Jurkat, Clone E6-1 (cell line): ENCODE measurements around the gene ZNF768. TPM values are rescaled to one million over a fixed set of nuclear protein-coding genes. Genes with fewer than 3 reads are reported as not detected.
A peak's percentile ranks its signal among the peaks of the same experiment; 100 is the strongest.

Experiments used
- DNase-seq: peaks from one replicate; pipeline ENCODE4 v3.0.0-alpha.2; 2011; ENCODE audit warnings: low read depth, low spot score
- H3K4me3 ChIP-seq: 2 replicates; pipeline ENCODE4 v1.5.1; 2011; ENCODE audit warnings: mild to moderate bottlenecking, low read length, control low read depth, moderate library complexity
- polyA plus RNA-seq: library from polyadenylated mRNA; unstranded; fragments of >200 nt; gene quantifications from one replicate; pipeline ENCODE4 v1.2.1, GENCODE V29; 2012; ENCODE audit warnings: missing spikeins; ENCODE audit not compliant: insufficient read length, insufficient read depth

ZNF768 gene
- polyA plus RNA-seq: 4.9 TPM

DNA sequence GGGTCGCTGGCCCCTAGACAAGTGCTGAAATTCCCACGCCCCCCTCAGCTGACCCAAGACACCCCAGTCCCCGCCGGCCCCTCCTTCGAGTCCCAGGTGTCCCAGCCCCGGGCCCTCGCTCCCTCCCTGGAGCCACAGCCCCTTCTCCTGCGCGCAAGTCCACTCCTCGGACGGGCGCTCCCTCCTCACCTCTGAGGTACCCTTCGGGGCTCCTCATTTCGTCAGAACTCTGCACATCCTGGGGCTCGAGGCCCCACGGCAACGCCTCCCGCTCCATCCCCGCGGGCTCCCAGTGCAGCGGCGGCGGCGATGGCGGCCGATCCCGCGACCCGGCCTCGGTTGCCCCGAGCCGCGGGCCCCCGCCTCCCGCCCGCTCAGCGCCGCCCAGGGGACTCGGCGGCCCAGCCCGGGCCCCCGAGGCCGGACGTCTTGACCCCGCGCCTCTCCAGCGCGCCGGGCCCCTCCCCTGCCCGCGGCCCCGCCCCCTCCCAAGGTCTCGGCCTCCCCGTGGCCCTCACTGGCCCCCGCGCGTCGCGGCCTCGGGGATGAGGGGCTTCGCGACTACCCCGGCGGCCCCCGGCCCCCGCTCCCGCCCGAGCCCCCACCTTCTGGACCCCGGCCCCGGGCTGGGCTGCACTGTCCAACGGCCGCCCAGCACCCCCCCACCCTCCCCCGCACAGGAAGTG, at the start of gene ZNF768:
Gene ZNF768, minus strand, starts transcription at position 430 of the 686 bp plus-strand sequence. Its CDS starts 153 bp downstream, at position 277.
- DNase-seq: no peak
- H3K4me3 ChIP-seq: peak within 1 kb of the TSS; percentile 69

DNA sequence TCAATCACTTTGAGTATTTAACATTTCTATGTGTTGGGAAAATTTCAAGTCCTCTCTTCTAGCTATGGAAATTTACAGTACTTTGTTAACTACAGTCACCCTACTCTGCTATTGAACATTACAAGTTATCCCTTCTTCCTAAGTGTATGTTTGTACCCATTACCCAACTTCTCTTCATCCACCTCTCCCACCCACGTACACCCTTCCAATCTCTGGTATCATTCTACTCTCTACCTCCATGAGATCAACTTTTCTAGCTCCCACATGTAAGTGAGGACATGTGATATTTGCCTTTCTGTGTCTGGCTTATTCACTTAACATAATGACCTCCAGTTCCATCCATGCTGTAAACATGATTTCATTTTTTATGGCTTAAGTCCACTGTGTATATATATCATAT, 48.3 kb upstream of the ZNF768 start:
- no peak overlapping the region for H3K4me3 ChIP-seq
- no peak for DNase-seq

DNA sequence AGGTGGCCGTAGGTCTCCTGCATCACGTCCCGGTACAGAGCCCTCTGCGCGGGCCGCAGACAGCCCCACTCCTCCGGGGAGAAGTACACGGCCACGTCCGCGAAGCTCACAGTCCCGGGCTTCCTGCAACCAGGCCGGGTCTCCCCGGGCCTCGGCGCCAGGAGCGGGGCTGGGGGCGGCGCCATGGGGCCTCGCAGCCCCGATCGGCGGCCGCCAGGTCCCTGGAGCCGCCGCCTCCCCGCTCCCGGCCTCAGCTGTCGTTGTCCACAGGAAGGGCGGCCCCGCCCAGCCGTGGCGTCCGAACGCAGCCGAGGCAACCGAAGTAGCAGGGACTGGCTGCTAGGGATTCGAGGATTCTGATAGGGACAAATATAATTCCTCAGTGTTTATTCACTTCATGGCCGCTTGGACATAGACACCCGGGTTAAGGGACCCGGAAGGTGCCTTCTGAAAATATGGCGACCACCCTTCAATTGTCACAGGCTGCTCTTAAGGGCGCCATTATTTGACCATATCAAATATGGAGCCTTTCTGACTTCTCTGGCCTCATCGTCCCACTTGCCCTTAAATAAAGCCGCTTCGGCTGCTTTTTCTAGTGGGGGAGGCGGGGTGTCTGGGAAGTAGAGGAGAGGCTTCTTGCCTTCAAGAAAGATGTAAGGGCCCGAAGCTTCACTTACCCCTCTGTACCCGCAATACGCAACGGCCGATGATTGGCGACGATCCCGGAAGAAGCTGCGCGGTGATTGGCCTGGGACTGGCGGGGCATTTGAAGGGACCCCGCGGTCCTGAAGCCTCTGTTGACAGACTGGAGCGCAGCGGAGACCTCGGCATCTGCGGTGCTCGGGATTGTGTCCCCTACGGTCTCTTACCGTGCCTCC, 45.3 kb upstream of the ZNF768 start, which contains the start of gene ZNF688:
Gene ZNF688, minus strand, starts transcription at position 270 of the 878 bp plus-strand sequence. Its CDS starts 85 bp downstream, at position 185.
- peak; percentile 98 for DNase-seq
- H3K4me3 ChIP-seq: peak within 1 kb of the TSS; percentile 91

DNA sequence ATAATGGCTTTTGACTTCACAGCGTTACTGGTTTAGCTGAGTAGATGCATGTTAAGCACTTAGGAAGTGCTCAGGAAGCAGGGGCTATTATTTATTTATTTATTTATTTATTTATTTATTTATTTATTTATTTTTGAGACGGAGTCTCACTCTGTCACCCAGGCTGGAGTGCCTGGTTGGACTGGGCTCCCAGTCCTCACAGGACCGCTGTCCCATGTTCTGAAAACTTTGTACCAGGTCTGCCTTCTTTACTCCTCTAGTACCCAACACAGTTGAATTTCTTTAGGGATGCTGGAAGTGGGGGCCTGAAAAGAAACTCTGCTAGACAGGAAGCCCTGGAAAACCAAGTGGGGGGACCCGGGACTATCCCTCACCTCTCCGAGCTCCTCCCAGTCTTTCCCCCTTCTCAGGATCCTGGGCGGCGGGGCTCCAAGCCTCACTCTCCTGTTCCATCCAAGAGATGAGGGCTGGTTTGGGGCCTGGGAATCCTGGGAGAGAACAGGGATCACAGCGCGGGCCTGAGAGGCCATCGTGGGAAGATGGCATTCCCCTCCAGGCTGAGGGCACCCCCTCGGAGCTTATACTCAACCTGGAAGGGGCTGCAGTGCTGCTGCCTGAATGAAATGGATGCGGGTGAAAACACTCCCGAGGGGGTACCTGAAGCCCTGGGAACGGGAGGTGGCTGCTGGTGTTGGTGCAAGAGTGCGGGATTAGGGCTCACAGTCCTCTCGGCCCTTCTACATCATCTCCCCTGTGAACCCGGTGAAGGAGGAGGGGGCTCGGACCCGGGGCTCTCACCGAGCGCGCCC, 44.5 kb upstream of the ZNF768 start:
- no peak for DNase-seq
- peak overlapping the region; percentile 91 for H3K4me3 ChIP-seq

DNA sequence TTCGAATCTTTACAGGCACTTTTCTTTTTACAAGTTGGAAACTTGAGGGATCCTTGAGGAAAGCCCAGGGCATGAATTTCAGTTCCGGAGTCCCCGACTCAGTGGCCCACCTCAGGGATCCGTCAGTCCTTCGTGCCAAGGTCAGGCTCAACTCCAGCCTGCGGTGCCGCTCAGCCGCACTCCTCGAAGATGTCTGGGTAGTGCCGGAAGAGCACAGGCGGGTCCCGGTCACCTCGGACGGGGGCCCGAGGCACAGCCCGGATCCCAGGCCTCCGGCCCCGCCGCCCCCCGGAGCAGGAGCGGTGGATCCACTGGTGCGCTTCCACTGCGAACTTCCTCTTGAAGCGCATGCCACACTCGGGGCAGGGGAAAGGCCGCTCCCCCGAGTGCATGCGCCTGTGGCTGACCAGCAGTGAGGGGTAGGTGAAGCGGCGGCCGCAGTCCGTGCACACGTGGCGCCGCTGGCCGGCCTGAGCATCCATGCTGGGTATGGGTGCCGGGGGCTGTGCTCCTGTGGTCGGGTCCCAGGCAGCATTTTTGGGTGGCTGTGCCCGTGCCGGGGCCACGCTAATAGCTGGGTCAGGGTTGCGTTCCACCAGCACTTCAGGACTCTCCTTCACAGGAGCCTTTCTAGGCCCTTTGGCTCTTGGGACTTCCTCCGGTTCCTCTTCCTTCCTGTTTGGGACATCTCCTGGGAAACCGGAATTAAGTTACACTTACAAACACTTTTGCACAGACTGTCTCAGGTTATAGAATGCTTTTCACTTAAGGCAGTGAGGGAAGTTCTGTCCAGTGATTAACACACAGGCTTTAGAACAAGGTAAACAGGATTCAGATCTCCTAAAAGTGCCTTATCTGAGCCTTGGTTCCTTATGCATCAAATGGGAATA, 43.6 kb upstream of the ZNF768 start:
- H3K4me3 ChIP-seq: no peak overlapping the region
- DNase-seq: no peak

DNA sequence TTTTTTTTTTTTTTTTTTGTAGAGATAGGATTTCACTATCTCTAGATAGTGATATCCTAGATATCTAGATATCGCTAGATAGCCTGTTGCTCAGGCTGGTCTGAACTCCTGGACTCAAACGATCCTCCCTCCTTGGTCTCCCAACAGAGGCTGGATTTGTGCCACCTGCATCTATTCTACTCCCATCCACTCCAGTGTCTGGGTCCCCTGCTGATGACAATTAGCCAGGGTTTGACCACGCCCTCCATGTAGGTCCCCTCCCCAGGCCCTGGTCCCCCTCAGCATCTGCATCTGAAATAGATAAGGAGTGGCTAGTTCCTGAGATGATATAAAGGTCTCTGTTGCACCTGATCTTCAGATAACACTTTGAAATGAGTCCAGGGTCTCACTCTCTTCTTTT, 42.9 kb upstream of the ZNF768 start:
- no peak overlapping the region for H3K4me3 ChIP-seq
- no peak for DNase-seq

DNA sequence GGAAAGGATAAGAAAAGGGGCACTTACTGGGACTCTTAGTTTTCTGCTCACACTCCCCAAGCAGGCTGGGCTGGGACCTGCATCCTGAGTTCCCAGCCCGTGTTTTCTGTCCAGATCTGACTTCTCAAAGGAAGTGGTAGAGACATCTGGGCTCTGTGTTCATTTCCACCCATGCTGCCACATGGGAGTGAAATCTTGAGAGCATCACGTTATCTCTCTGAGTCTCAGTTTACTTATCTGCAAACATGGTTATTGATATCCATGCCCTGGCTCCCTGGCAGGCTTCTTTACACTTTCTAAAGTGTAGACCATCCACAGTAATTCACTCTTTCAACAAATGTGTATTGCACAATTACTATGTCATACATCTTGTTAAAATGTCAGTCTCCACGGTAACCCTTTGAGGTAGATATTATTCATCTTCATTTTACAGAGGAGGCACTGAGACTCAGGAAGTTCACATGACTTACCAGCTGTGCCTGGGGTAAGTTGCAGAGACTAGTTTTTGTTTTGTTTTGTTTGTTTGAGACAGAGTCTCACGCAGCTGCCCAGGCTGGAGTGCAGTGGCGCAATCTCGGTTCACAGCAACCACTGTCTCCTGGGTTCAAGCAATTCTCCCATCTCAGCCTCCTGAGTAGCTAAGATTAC, 41.7 kb upstream of the ZNF768 start:
- H3K4me3 ChIP-seq: peak overlapping the region; percentile 0
- peak; percentile 73 for DNase-seq

DNA sequence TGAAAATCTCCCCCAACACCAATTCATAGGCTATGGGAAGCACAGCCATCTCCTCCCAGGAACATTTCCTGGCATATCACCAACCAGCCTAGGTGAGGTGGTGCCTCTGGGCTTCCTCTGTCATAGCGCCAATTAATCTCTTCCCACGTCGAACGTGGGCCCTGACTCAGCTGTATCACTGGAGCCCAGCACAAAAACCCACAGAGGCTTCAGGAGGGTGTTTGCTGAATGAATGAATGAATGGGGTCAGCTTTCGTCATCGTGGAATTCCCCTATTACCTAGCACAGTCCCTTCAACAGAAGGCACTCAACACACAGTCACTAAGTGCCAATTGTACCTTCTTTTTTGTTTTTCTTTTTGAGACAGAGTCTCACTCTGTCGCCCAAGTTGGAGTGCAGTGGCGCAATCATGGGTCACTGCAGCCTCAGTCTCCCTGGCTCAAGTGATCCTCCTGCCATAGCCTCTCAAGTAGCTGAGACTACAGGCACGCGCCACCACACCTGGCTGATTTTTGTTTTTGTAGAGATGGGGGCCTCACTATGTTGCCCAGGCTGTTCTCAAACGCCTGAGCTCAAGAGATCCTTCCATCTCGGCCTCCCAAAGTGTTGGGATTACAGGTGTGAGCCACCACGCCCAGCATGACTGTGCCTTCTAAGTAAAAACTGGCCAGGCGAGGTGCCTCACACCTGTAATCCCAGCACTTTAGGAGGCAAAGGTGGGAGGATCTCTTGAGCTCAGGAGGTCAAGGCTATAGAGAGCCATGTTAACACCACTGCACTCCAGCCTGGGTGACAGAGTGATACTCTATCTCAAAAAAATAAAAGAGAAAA, 41.0 kb upstream of the ZNF768 start:
- H3K4me3 ChIP-seq: no peak overlapping the region
- DNase-seq: no peak

DNA sequence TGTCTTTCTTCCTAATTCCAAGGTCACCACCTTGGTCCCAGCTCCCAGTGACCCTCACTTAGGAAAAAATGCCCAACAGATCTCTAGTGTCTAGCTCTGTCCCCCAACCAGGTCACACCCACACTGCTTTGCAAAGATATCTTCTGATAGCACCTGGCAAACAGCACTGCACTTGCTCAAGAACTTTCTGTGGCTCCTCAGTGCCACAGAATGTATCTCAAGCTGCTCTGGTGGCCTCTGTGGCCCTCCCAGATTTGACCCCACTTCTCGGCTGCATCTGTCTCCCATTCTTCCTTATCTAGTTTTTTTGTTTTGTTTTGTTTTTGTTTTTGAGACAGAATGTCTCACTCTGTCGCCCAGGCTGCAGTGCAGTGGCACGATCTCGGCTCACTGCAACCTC, 40.2 kb upstream of the ZNF768 start:
- no peak overlapping the region for H3K4me3 ChIP-seq
- DNase-seq: no peak

DNA sequence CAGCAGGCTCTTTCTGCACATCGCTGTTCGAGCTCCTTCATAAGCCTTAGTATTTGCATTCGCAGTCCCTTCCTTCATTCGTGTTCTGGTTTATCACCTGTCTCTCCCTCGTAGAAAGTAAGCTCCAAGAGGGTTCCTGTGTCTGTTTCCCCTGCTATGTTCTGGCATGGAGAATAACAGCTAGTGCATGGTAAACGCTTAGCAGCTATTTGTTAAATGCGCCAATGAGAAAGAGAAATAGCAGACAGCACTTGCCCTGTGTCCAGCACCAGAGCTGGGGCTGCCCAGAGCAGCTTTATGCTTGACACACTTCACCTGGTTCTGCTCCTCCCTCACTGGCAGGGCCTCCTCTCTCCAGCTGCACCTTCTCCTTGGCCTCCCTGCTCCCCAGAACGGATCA, 39.6 kb upstream of the ZNF768 start:
- H3K4me3 ChIP-seq: no peak overlapping the region
- no peak for DNase-seq

DNA sequence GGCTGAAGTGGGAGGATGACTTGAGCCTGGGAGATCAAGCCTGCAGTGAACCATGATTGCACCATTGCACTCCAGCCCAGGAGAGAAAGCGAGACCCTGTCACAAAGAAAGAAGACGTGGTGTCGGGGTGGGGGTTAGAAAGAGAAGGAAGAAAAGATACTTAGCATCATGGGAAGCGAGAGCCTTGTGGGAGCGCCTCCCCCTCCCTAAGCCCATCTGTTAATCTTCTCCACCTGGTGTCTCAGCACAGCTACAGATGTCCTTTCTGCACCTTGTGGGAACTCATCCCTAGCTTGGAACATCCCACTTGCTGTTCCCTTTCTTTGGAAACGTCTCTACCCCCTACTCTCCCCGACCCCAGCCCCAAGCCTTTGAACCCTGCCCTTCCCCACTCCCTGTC, 39.2 kb upstream of the ZNF768 start:
- no peak overlapping the region for H3K4me3 ChIP-seq
- DNase-seq: no peak

DNA sequence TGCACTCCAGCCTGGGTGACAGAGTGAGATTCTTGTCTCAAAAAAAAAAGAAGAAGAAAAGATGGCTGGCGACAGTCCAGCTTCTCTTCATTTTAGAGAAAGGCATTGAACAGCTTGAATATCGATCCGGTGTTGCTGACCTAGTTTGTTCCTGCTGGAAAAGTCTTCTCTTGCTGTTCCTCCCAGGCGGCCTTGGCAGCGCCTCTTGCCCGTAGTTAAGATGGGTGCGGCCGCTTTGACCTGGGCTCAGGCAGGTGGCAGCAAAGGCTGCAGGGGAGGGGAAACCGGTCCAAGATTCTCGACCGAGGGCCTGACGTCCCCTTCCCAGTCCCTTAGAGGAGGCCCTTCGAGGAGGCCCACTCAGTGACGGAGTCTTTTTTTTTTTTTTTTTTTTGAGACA, 35.7 kb upstream of the ZNF768 start:
- H3K4me3 ChIP-seq: no peak overlapping the region
- no peak for DNase-seq

DNA sequence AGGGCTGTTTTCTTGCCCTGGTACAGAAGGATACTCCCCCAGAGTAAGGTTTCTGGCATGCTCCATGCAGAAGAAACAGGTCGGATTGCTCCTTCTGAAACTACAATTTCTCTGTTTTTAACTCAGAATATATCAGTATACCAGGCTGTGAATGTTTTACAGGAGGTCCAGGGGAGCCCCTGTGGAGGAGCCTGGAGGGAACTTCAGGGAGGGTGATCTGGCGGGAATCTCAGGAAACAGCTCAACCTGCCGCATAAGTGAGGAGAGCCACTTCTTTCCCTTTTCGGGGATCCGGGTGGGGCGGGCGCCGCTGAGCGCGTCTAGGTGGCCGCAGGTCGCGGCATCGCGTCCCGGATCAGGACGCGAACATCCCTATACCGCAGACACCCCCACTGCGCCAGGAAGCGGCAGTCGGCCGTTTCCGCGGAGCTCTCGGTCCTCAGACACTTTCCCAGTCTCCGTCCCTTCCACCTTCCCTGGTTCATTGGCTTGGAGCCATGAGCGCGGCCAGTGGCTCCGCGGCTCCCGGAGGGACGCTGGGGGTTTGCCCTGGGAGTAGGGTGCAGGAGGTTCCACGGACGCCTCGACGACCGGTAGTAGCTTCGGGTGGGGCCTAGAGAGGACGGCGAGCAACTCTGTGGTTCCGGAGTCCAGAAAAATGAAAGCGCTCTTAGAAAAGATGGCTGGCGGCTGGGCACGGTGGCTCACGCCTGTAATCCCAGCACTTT, 34.9 kb upstream of the ZNF768 start:
- H3K4me3 ChIP-seq: no peak overlapping the region
- DNase-seq: no peak

DNA sequence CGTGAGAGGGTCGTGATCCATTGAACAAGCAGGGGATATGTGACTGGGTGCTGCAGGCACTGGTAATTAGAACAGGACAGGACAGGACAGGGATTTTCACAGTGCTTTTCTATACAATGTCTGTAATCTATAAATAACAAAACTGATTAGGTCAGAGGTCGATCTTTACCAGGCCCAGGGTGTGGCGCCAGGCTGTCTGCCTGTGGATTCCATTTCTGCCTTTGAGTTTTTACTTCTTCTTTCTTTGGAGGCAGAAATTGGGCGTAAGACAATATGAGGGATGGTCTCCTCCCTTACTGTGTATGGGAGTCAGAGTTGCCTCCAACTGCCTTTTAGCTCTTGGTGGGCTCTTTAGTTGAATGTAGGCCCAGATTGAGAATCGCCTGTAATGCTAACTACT, 33.3 kb upstream of the ZNF768 start:
- no peak for DNase-seq
- H3K4me3 ChIP-seq: no peak overlapping the region

DNA sequence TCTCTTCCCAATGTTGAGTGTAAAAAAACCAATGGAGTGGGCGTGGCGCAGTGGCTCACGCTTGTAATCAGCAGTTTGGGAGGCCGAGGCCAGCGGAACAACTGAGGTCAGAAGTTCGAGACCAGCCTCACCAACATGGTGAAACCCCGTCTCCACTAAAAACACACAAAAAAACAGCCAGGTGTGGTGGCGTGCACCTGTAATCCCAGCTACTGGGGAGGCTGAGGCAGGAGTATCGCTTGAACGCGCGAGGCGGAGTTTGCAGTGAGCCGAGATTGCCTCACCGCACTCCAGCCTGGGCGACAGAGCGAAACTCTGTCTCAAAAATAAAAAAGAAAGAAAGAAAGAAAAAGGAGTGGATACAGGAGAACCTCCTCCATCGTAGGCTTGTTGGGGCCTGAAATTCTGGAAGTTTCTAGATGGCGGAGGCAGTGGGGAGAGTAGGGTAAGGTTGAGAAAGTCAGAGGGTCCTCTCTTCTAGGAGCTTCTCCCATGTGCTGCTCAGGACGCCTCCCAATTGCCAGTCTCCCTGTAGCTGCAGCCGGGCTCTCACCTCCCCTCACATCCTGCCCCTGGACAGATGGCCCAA, 32.5 kb upstream of the ZNF768 start:
- no peak for DNase-seq
- H3K4me3 ChIP-seq: peak overlapping the region; percentile 76
